HL-60 (cell line): Measurements from ENCODE around the gene NDUFAF8.

Experiments
- DNase-seq, 2 experiments: peaks; one replicate each; pipeline ENCODE4 v3.0.0-alpha.2; 2010 to 2020; ENCODE audit warnings: low read depth in 1 of 2, low spot score in 1 of 2
- H3K27ac ChIP-seq: fragments of 250-450 bp; sonication (Bioruptor Pico); replicated peaks from 2 replicates; pipeline ENCODE4 v1.5.1; 2020; ENCODE audit warnings: mild to moderate bottlenecking, moderate library complexity
- H3K27me3 ChIP-seq: fragments of 250-450 bp; sonication (Bioruptor Pico); 2 replicates; pipeline ENCODE4 v1.5.1; 2021; ENCODE audit warnings: mild to moderate bottlenecking, moderate library complexity; ENCODE audit not compliant: insufficient read depth, poor library complexity, severe bottlenecking
- H3K4me3 ChIP-seq: replicated peaks from 2 replicates; pipeline ENCODE4 v1.5.1; 2011; ENCODE audit warnings: mild to moderate bottlenecking, control low read depth, low read length; ENCODE audit not compliant: insufficient read depth
- CTCF ChIP-seq: IDR thresholded peaks from one replicate; pipeline ENCODE4 v1.5.1; 2011; ENCODE audit warnings: low read length, control low read depth, inconsistent platforms; ENCODE audit not compliant: insufficient read depth
- GABPA ChIP-seq: IDR thresholded peaks from 2 replicates; pipeline ENCODE4 v1.6.1; 2012; ENCODE audit warnings: low read depth
- POLR2AphosphoS5 ChIP-seq: IDR thresholded peaks from 2 replicates; pipeline ENCODE4 v1.6.1; 2012; ENCODE audit warnings: low read depth
- REST ChIP-seq: IDR thresholded peaks from 2 replicates; pipeline ENCODE4 v1.6.1; 2012; ENCODE audit warnings: low read depth; ENCODE audit not compliant: insufficient replicate concordance
- SPI1 ChIP-seq: IDR thresholded peaks from 2 replicates; pipeline ENCODE4 v1.6.1; 2012; ENCODE audit warnings: low read depth, mild to moderate bottlenecking, borderline replicate concordance

NDUFAF8 gene

GRCh38 chr17:81193051-81193410, 46.1 kb upstream of the NDUFAF8 start:
- no peak overlapping the region for H3K27ac ChIP-seq
- no peaks in the 10 kb centered on the region for H3K27me3 ChIP-seq
- H3K4me3 ChIP-seq = no peak overlapping the region
- no peak for TF ChIP-seq POLR2AphosphoS5
- no peak for TF ChIP-seq CTCF
- DNase-seq = no peak

- Histone ChIP-seq H3K4me3 (no peak overlapping the region), H3K27ac (no peak overlapping the region), H3K27me3 (no peaks in the 10 kb centered on the region)
- DNase-seq = no peak
- TF ChIP-seq CTCF = no peak
- no peak for TF ChIP-seq POLR2AphosphoS5
- TF ChIP-seq SPI1 = no peak
- no peak for TF ChIP-seq GABPA
- TF ChIP-seq REST = no peak
Measured at GRCh38 chr17:81193470-81194224, 45.5 kb upstream of the NDUFAF8 start.

GRCh38 chr17:81194225-81194760, 44.8 kb upstream of the NDUFAF8 start:
- Histone ChIP-seq H3K27me3 (no peaks in the 10 kb centered on the region), H3K4me3 (no peak overlapping the region), H3K27ac (no peak overlapping the region)
- TF ChIP-seq SPI1 (no peak), REST (no peak), CTCF (no peak), GABPA (no peak), POLR2AphosphoS5 (no peak)
- no peak for DNase-seq
